ENCODE results near the gene PAFAH1B1. TPM values are rescaled to one million over a fixed set of nuclear protein-coding genes. Genes with fewer than 3 reads are reported as not detected.

The PAFAH1B1 gene
- total RNA-seq (2021) (113 to 115 TPM (median 114 TPM) in 3 replicates), Bru-seq, nascent RNA (percentile 85 among the genes with signal in this experiment)
- long read RNA-seq, experiment 1, full-length matches to known transcripts = 229 of 315 reads
- long read RNA-seq, experiment 1, partial matches to known transcripts = 33 of 315 reads
- long read RNA-seq, experiment 1, other reads (novel, unspliced or antisense) = 53 of 315 reads
- long read RNA-seq, experiment 2, full-length matches to known transcripts = 65 of 147 reads
- long read RNA-seq, experiment 2, partial matches to known transcripts = 27 of 147 reads
- long read RNA-seq, experiment 2, other reads (novel, unspliced or antisense) = 55 of 147 reads
- long read RNA-seq, experiment 3, full-length matches to known transcripts = 105 of 132 reads
- long read RNA-seq, experiment 3, partial matches to known transcripts = 6 of 132 reads
- long read RNA-seq, experiment 3, other reads (novel, unspliced or antisense) = 21 of 132 reads

- POLR2A ChIA-PET = interaction anchor here (0.5 to 1.7 kb wide), 4 partner anchors 12 to 1008 kb away, joined by 4 to 8 read pairs (median 4); partner anchors contain the start of gene METTL16
- ATAC-seq (peak; percentile 88), DNase-seq (ENCODE audit: low spot score) (peak; percentile 93)
- peak within 1 kb of the TSS; percentile 91 for H3K4me3 Mint-ChIP-seq
- H3K4me1 Mint-ChIP-seq = peaks cover 26% of the 10 kb centered on the region
- peak within 1 kb of the TSS; percentile 98 for H3K27ac Mint-ChIP-seq
- CTCF ChIA-PET = interaction anchor here (1.2 to 2.6 kb wide), 5 partner anchors 13 to 256 kb away, joined by 3 to 11 read pairs (median 5); no protein-coding TSS in a partner anchor
- H3K9me3 Mint-ChIP-seq = no peaks in the 10 kb centered on the region
- H3K36me3 Mint-ChIP-seq = no peaks in the 10 kb centered on the region
- no peaks in the 10 kb centered on the region; the same call in 1 of the 2 replicates for H3K27me3 Mint-ChIP-seq (ENCODE audit: low read depth)
- TF ChIP-seq CDX4 (CRISPR knock-in tag; IDR thresholded peaks at IDR 0.05; ENCODE audit: borderline replicate concordance) = no peak
- peak; percentile 67; the same call in 1 of the 2 replicates for TF ChIP-seq NFE2L1 (CRISPR knock-in tag; IDR thresholded peaks at IDR 0.05)
- no peak for TF ChIP-seq ZNF532 (CRISPR knock-in tag; IDR thresholded peaks at IDR 0.05; ENCODE audit: borderline replicate concordance)
- TF ChIP-seq TCF7 (CRISPR knock-in tag; IDR thresholded peaks at IDR 0.05; ENCODE audit: low read depth) = no peak
- TF ChIP-seq OVOL2 (CRISPR knock-in tag; IDR thresholded peaks at IDR 0.05; ENCODE audit: borderline replicate concordance) = no peak
- peak; percentile 63; the same call in 1 of the 2 replicates for TF ChIP-seq FOXP4 (CRISPR knock-in tag; IDR thresholded peaks at IDR 0.05)
- no peak for TF ChIP-seq ZNF512 (CRISPR knock-in tag; IDR thresholded peaks at IDR 0.05; ENCODE audit: borderline replicate concordance)
- TF ChIP-seq KAT7 (CRISPR knock-in tag; IDR thresholded peaks at IDR 0.05; ENCODE audit: borderline replicate concordance) = no peak
- peak; percentile 68 for TF ChIP-seq SP1 (CRISPR knock-in tag; conservative IDR thresholded peaks at IDR 0.05)
- TF ChIP-seq RORB (CRISPR knock-in tag; IDR thresholded peaks at IDR 0.05) = no peak
- no peak for TF ChIP-seq ZNF281 (CRISPR knock-in tag; IDR thresholded peaks at IDR 0.05)
- TF ChIP-seq ZNF138 (CRISPR knock-in tag; conservative IDR thresholded peaks at IDR 0.05) = no peak
- TF ChIP-seq ZNF416 (CRISPR knock-in tag; IDR thresholded peaks at IDR 0.05) = no peak
- TF ChIP-seq JUN (CRISPR knock-in tag; IDR thresholded peaks at IDR 0.05) = no peak
- no peak for TF ChIP-seq ATF3 (CRISPR knock-in tag; conservative IDR thresholded peaks at IDR 0.05)
- peak; percentile 83; the same call in 1 of the 2 replicates for TF ChIP-seq ETV6 (CRISPR knock-in tag; IDR thresholded peaks at IDR 0.05)
- TF ChIP-seq MXD4 (CRISPR knock-in tag; IDR thresholded peaks at IDR 0.05; ENCODE audit: borderline replicate concordance) = no peak
- TF ChIP-seq ZNF423 (CRISPR knock-in tag; IDR thresholded peaks at IDR 0.05) = no peak
- no peak; the same call in 1 of the 2 replicates for TF ChIP-seq ESRRA (CRISPR knock-in tag; IDR thresholded peaks at IDR 0.05; ENCODE audit: borderline replicate concordance)
Observed at GRCh38 chr17:2592971-2593820, at the start of gene PAFAH1B1. Gene PAFAH1B1, plus strand, starts transcription at chr17:2593654. Its CDS starts 44,635 bp downstream, at chr17:2638289.

All from WTC11 (cell line).